Tibial nerve (tissue), 4 donors: Measurements from ENCODE around the gene GALR3. TPM values are rescaled to one million over a fixed set of nuclear protein-coding genes. Genes with fewer than 3 reads are reported as not detected.

Source experiments
- DNase-seq, 2 donors: peaks; one replicate each; pipeline ENCODE4 v3.0.0-alpha.2; 2019; ENCODE audit warnings: low spot score in 2 of 2
- H3K27ac ChIP-seq, 4 donors: fragments of 200-600 bp; sonication (generic) in 3 of 4; one replicate each; pipeline ENCODE4 v1.5.1; 2017 to 2019; ENCODE audit warnings: mild to moderate bottlenecking in 1 of 4
- H3K27me3 ChIP-seq, 2 donors: fragments of 200-600 bp; sonication (generic) in 1 of 2; one replicate each; pipeline versions ENCODE4 v1.5.1 to v1.6.0; 2017 to 2019
- H3K36me3 ChIP-seq, 3 donors: fragments of 200-600 bp; sonication (generic); one replicate each; pipeline ENCODE4 v1.5.1; 2018 to 2019
- H3K4me1 ChIP-seq, 4 donors: fragments of 200-600 bp; sonication (generic) in 3 of 4; one replicate each; pipeline ENCODE4 v1.5.1; 2017 to 2019
- H3K4me3 ChIP-seq, 4 donors: fragments of 200-600 bp; sonication (generic) in 3 of 4; one replicate each; pipeline ENCODE4 v1.5.1; 2017 to 2019; ENCODE audit warnings: mild to moderate bottlenecking in 1 of 4, moderate library complexity in 1 of 4
- H3K9me3 ChIP-seq, 4 donors: fragments of 200-600 bp; sonication (generic) in 3 of 4; one replicate each; pipeline ENCODE4 v1.5.1; 2017 to 2019
- EP300 ChIP-seq, 2 donors: sonication (generic); formaldehyde crosslinking; IDR thresholded peaks; one replicate each; pipeline ENCODE4 v1.6.1; 2017; ENCODE audit warnings: antibody characterized with exemption in 2 of 2, mild to moderate bottlenecking in 1 of 2
- POLR2A ChIP-seq, 2 donors: fragments of 450-650 bp; IDR thresholded peaks; one replicate each; pipeline ENCODE4 v1.6.1; 2017; ENCODE audit warnings: antibody characterized with exemption in 2 of 2, mild to moderate bottlenecking in 2 of 2, moderate library complexity in 2 of 2
- whole genome bisulfite sequencing, 2 donors: methylation state at CpG; one replicate each; pipeline ENCODE4 v1.1.5; 2018; 5-methylcytosine and 5-hydroxymethylcytosine counted together
- total RNA-seq, 4 donors: library from RNA; depleted of rRNA; stranded (reverse); fragments of >200 nt; gene quantifications; one replicate each; pipeline ENCODE4 v1.1.0, GENCODE V29; 2016
- TF ChIP-seq, protein P1 (sequence below), 5 experiments: fragments of 200-600 bp in 3 of 5; fragments of 450-650 bp in 2 of 5; sonication (generic) in 3 of 5; IDR thresholded peaks; one replicate each; pipeline ENCODE4 v1.5.1; 2016 to 2019; ENCODE audit warnings: antibody characterized with exemption in 5 of 5, mild to moderate bottlenecking in 3 of 5, moderate library complexity in 2 of 5

The GALR3 gene
- total RNA-seq, 4 donors from 2014 or later = not detected

DNA sequence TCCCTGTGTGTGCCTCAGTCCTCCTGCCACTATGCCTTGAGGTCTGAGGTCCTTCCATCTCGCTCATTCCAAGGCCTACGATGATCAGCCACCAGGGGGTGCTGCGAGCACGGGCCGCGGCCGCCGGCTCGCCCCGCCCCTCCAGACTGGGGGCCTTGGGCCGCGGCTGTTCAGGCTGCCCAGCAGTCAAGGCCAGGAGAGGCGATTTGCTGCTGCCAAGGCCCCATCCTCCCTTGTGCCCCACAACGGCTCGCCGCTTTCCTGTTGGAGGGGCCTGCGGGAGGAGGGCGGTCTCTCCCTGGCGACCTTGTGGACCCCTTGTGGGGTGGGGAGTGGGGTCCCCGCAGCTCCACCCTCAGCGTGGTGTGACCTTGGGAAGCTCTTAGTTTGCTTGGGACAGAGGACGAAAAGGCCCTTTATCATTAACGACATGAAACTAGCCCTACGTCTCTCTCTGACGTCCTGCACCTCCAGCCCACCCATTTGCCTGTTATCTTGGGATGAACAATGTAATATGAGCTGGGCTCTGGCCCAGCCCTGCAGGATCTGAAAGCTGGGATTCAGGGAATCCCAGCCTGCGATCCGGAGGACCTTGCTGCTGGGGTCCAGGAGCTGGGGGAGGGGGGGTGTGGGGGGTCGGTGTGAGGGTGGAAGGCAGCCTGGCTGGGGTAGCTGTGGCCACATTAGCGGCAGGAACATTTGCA, 5.3 kb upstream of the GALR3 start:
- no peaks in the 10 kb centered on the region for H3K9me3 ChIP-seq
- peak overlapping the region in 1 of 4 donors; percentile 56 for H3K27ac ChIP-seq
- peaks cover 0 to 37% of the 10 kb centered on the region in 2 donors for H3K27me3 ChIP-seq
- peak; percentile 76 to 93 for DNase-seq
- H3K36me3 ChIP-seq = peaks cover 0 to 40% (median 0%) of the 10 kb centered on the region in 3 donors
- TF ChIP-seq POLR2A (IDR thresholded peaks at IDR 0.05) = no peak
- TF ChIP-seq EP300 (IDR thresholded peaks at IDR 0.05) = no peak
- TF ChIP-seq, protein P1, sequence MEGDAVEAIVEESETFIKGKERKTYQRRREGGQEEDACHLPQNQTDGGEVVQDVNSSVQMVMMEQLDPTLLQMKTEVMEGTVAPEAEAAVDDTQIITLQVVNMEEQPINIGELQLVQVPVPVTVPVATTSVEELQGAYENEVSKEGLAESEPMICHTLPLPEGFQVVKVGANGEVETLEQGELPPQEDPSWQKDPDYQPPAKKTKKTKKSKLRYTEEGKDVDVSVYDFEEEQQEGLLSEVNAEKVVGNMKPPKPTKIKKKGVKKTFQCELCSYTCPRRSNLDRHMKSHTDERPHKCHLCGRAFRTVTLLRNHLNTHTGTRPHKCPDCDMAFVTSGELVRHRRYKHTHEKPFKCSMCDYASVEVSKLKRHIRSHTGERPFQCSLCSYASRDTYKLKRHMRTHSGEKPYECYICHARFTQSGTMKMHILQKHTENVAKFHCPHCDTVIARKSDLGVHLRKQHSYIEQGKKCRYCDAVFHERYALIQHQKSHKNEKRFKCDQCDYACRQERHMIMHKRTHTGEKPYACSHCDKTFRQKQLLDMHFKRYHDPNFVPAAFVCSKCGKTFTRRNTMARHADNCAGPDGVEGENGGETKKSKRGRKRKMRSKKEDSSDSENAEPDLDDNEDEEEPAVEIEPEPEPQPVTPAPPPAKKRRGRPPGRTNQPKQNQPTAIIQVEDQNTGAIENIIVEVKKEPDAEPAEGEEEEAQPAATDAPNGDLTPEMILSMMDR (IDR thresholded peaks at IDR 0.05) = peak; percentile 86 to 98 (median 96)
- WGBS, 2 donors = 0 to 2% methylated on average over 21 to 23 of the region's 29 CpGs
- H3K4me1 ChIP-seq = peaks cover 0 to 21% (median 14%) of the 10 kb centered on the region in 4 donors
- peak overlapping the region; percentile 20 to 51 (median 42) for H3K4me3 ChIP-seq

DNA sequence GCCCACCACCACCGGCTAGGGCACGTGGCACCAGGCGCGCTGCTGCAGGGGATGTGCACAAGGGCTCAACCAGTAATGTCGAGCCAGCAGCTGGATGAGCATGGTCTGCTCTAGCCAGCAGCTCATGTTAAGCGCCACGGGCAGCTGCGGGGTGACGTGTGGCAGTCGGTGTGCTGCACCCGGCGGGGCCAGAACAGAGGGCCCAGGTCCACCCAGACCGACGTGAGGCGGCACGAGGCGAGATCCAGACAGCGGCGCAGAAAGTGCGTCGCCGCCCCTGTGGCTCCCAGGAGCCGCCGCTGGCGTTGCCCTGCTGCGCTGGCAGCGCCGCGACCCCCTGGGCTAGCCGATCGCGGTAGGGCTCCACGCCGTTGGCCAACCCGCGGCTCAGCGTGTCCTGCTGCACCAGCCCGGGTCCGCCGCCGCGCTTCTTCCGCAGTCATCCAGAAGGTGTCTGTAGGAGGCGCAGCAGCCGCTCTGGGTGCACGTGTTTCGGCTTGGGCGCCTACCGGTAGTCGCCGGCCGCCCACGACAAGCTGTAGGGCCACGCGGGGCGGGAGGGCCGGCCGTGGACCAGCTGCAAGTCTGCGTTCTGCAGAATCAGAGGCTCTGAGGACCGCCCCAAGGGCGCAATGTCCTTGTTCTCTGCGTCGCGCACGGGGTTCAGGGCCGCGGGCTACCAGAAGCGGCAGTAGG, 4.6 kb upstream of the GALR3 start:
- H3K27ac ChIP-seq = no peak overlapping the region

DNA sequence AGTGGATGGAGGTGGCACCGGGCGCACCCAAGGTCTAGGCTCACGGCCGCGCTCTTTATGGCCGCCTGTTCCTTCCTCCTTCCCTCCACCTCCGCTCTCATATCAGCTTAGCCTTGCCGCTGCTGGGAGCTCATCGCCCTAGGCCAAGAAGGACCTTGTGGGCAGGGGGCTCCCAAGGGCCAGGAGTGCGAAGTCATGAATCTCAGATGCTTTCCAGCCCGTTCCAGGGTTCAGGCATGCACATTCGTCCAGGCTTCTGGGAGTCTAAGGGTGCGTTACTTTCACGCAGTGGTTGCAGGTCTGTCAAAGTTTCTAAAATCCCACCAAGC, 4.1 kb upstream of the GALR3 start:
- peaks cover 0 to 28% (median 0%) of the 10 kb centered on the region in 3 donors for H3K36me3 ChIP-seq
- no peak overlapping the region for H3K27ac ChIP-seq
- no peak for DNase-seq
- H3K4me1 ChIP-seq = peaks cover 0 to 21% (median 14%) of the 10 kb centered on the region in 4 donors
- H3K9me3 ChIP-seq = no peaks in the 10 kb centered on the region
- H3K4me3 ChIP-seq = peak overlapping the region in 2 of 4 donors; percentile 47 to 51
- peaks cover 0 to 49% of the 10 kb centered on the region in 2 donors for H3K27me3 ChIP-seq
- 22 to 29% methylated on average over 14 of the region's 14 CpGs for WGBS, 2 donors
- no peak for TF ChIP-seq POLR2A (IDR thresholded peaks at IDR 0.05)
- no peak for TF ChIP-seq EP300 (IDR thresholded peaks at IDR 0.05)
- TF ChIP-seq, protein P1 (IDR thresholded peaks at IDR 0.05) = no peak

More for the DNA sequence above, 4.6 kb upstream of the GALR3 start:
- no peak for TF ChIP-seq EP300 (IDR thresholded peaks at IDR 0.05)
- no peak for TF ChIP-seq POLR2A (IDR thresholded peaks at IDR 0.05)
- TF ChIP-seq, protein P1 (IDR thresholded peaks at IDR 0.05) = peak; percentile 22 to 51 (median 28)
- WGBS, 2 donors = 4 to 5% methylated on average over 15 to 45 of the region's 68 CpGs
- Histone ChIP-seq H3K9me3 (no peaks in the 10 kb centered on the region), H3K36me3 (peaks cover 0 to 33% (median 0%) of the 10 kb centered on the region in 3 donors), H3K4me1 (peaks cover 0 to 21% (median 14%) of the 10 kb centered on the region in 4 donors), H3K27me3 (peaks cover 0 to 44% of the 10 kb centered on the region in 2 donors), H3K4me3 (peak overlapping the region; percentile 20 to 51 (median 42))
- no peak for DNase-seq

DNA sequence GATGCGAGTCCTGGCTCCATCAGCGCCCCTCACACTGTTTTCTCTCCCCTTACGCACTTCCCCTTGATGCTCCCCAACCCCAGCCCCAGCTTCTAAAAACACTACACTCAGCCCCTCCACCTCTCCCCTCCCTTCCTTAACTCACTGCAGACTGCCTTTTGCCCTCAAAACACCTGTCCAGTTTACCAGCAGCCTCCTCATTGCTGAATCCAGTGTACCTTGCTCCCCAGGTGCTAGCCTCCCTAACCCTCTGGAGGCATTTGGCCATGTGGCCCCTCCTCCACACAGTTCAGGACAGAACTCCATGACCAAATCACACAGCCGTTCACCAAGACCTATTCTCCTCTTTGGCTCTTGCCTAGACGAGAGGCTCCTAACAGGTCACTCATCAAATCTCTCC, 2.8 kb upstream of the GALR3 start:
- peaks cover 0 to 15% (median 0%) of the 10 kb centered on the region in 3 donors for H3K36me3 ChIP-seq
- no peak overlapping the region for H3K4me3 ChIP-seq
- H3K4me1 ChIP-seq = peaks cover 0 to 27% (median 14%) of the 10 kb centered on the region in 4 donors
- H3K27ac ChIP-seq = no peak overlapping the region
- 86% methylated on average over 5 of the region's 5 CpGs for WGBS, 2 donors
- peaks cover 0 to 55% of the 10 kb centered on the region in 2 donors for H3K27me3 ChIP-seq
- DNase-seq = no peak
- no peaks in the 10 kb centered on the region for H3K9me3 ChIP-seq
- TF ChIP-seq EP300 (IDR thresholded peaks at IDR 0.05) (no peak), POLR2A (IDR thresholded peaks at IDR 0.05) (no peak)
- TF ChIP-seq, protein P1 (IDR thresholded peaks at IDR 0.05) = no peak
